PFSK-1 (cell line): ENCODE measurements around the gene TTC29.

Experiments used
- FOXP2 ChIP-seq: optimal IDR thresholded peaks from 2 replicates; pipeline ENCODE3; 2011; ENCODE audit warnings: borderline replicate concordance, control low read depth, inconsistent platforms; ENCODE audit not compliant: insufficient read depth; ENCODE audit errors: extremely low read length, extremely low read depth
- POLR2AphosphoS5 ChIP-seq: IDR thresholded peaks from 2 replicates; pipeline ENCODE4 v1.6.1; 2012; ENCODE audit warnings: low read depth, mild to moderate bottlenecking, control low read depth, low read length, moderate library complexity
- REST ChIP-seq, 2 experiments: IDR thresholded peaks; 2 replicates each; pipeline versions ENCODE4 v1.6.1 to v1.8.0; 2011 to 2012; ENCODE audit warnings: low read depth in 2 of 2, low read length in 2 of 2, control low read depth in 1 of 2, inconsistent platforms in 1 of 2, mild to moderate bottlenecking in 1 of 2, moderate library complexity in 1 of 2; ENCODE audit not compliant: insufficient read depth in 1 of 2
- SIN3A ChIP-seq: IDR thresholded peaks from 2 replicates; pipeline ENCODE4 v1.6.1; 2012; ENCODE audit warnings: mild to moderate bottlenecking, low read length, moderate library complexity, borderline replicate concordance; ENCODE audit not compliant: insufficient read depth
- TAF1 ChIP-seq: IDR thresholded peaks from 2 replicates; pipeline ENCODE4 v1.6.1; 2012; ENCODE audit warnings: low read length, control low read depth, borderline replicate concordance; ENCODE audit not compliant: insufficient read depth

Gene TTC29

GRCh38 chr4:146847345-146847744 is 98.3 kb downstream of the TTC29 start:
- TF ChIP-seq SIN3A (no peak), TAF1 (no peak)

GRCh38 chr4:146846882-146847281 is 98.8 kb downstream of the TTC29 start:
- TF ChIP-seq TAF1 (no peak), SIN3A (no peak), FOXP2 (no peak), REST (IDR thresholded peaks at IDR 0.05; ENCODE audit: insufficient read depth in 1 of 2, low read depth in 2 of 2, low read length in 2 of 2) (no peak), POLR2AphosphoS5 (no peak)

GRCh38 chr4:146844761-146845160 is 100.9 kb downstream of the TTC29 start:
- no peak for TF ChIP-seq SIN3A
- no peak for TF ChIP-seq FOXP2
- no peak for TF ChIP-seq TAF1
- TF ChIP-seq POLR2AphosphoS5: no peak
- no peak for TF ChIP-seq REST (IDR thresholded peaks at IDR 0.05; ENCODE audit: insufficient read depth in 1 of 2, low read depth in 2 of 2, low read length in 2 of 2)

- no peak for TF ChIP-seq TAF1
- TF ChIP-seq FOXP2: no peak
- TF ChIP-seq SIN3A: no peak
- TF ChIP-seq REST (IDR thresholded peaks at IDR 0.05; ENCODE audit: insufficient read depth in 1 of 2, low read depth in 2 of 2, low read length in 2 of 2): no peak
- TF ChIP-seq POLR2AphosphoS5: no peak
Measured at GRCh38 chr4:146842876-146843275, 102.8 kb downstream of the TTC29 start.

GRCh38 chr4:146840731-146841130 is 104.9 kb downstream of the TTC29 start:
- TF ChIP-seq POLR2AphosphoS5 (no peak), SIN3A (no peak), FOXP2 (no peak), TAF1 (no peak), REST (IDR thresholded peaks at IDR 0.05; ENCODE audit: insufficient read depth in 1 of 2, low read depth in 2 of 2, low read length in 2 of 2) (no peak)
